Subcutaneous adipose tissue (tissue), 4 donors: ENCODE data around the gene NOP14. TPM values are rescaled to one million over a fixed set of nuclear protein-coding genes. Genes with fewer than 3 reads are reported as not detected.

ENCODE experiments used
- CTCF ChIP-seq: fragments of 450-650 bp; IDR thresholded peaks from one replicate; pipeline ENCODE4 v1.5.1; 2016; ENCODE audit warnings: low read depth, mild to moderate bottlenecking, control low read depth, antibody characterized with exemption, moderate library complexity
- total RNA-seq, 4 donors: library from RNA; depleted of rRNA; stranded (reverse); fragments of >200 nt; gene quantifications; one replicate each; pipeline ENCODE4 v1.1.0, GENCODE V29; 2016

NOP14 gene
- 10 to 100 TPM; 17.8 to 33.8 (median 23.9) TPM for total RNA-seq

GRCh38 chr4:2963175-2963965, at the start of gene NOP14, which contains the start of gene GRK4:
TSS of gene NOP14 (minus strand) at chr4:2963406. CDS start at chr4:2963319, 87 bp downstream.
TSS of gene GRK4 (plus strand) at chr4:2963571. CDS start at chr4:2964071, 500 bp downstream.
- no peak for TF ChIP-seq CTCF

- no peak for TF ChIP-seq CTCF
Observed at GRCh38 chr4:3011456-3012220, 48.4 kb upstream of the NOP14 start.

GRCh38 chr4:3010998-3011397, 47.8 kb upstream of the NOP14 start:
- TF ChIP-seq CTCF: no peak

GRCh38 chr4:3010577-3010976, 47.4 kb upstream of the NOP14 start:
- TF ChIP-seq CTCF: no peak

- TF ChIP-seq CTCF: no peak
Observed at GRCh38 chr4:3009422-3009821, 46.2 kb upstream of the NOP14 start.

GRCh38 chr4:3007724-3008123, 44.5 kb upstream of the NOP14 start:
- no peak for TF ChIP-seq CTCF

GRCh38 chr4:2996415-2996814, 33.2 kb upstream of the NOP14 start:
- TF ChIP-seq CTCF: no peak
